ENCODE measurements around the gene A2M.
A peak's percentile ranks its signal among the peaks of the same experiment; 100 is the strongest.
"Not testable (repeated sequence)": the region's sequence is repeated elsewhere in the genome, so short reads cannot be mapped to it uniquely, and the experiment has no call there.

The A2M gene

DNA sequence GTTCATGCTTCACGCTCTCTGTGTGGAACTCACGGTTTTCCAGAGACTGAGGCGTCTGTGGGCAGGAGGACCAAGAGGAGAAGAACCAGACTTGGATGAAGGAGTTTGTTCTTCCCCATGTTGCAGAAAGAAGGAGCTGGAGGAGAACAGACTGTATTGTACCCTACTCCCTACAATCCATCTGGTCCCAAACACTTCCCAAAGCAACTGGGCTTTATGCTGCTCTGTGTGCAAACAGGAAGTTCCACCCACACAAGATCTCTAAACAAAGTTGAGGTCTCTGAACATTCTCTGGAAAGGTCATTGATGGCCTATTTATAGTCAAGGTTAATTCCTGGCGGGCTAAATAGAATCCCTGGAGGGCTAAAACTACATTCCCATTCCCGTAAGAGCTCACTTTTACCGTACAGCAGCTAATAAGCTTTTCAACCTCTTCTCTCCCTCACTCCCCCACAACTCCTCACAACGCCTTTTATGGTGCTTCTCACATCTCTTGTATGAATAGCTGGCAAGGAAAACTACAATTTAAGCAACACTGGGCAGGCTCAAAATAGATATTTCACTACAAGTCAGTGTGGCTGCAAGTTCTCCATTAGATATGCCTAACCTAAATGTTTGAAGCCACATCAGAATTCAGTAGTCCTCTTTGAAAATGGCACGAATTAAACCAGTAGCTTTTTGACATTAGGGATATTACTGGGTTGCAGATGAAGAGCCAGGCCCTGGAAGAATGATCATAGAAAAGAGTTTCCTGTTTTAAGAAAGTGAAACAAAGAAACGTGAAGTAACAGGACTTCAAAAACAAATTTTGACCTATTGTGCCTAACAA is at the start of gene A2M:
Gene A2M, minus strand, starts transcription at position 189 of the 829 bp plus-strand sequence. Its CDS starts 70 bp downstream, at position 119.
- DNase-seq (ENCODE audit: low spot score): peak; percentile 68

DNA sequence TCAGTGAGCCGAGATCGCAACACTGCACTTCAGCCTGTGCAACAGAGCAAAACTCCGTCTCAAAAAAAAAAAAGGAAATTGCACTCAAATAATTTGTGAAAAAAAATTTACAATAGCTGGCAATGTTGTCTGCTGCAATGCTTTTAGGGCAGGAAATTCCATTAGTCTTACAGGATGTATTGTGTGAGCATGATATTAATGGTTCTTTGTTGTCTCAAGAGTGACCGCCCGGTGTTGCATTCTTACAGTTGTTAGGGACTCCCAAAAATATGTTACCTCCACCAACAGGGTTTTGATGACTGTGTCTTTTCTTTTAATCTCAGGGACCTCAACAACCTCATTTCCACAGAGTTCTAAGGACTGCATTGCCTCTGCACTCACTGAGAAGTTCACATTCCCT is 47.7 kb upstream of the A2M start:
- peak; percentile 3 for DNase-seq (ENCODE audit: low spot score)

DNA sequence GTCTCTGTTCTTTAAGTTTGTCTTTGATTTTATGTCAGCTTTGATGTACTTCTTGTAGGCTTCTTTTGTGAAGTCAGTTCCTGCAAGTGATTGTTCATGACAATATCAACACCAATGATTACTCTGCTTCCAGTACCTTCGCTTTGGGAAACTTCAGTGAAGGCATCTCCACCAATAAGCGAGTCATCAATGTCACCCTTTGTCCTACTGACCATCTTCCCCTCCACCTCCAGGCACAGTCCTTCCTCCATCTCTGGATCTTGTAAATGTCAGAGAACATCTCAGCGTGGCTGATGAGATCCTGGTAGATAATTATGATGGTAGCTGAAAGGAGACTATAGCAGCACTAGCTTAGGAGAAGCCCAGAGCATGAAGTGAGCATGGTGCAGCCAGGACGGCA is 40.4 kb upstream of the A2M start:
- DNase-seq (ENCODE audit: low spot score): no peak

DNA sequence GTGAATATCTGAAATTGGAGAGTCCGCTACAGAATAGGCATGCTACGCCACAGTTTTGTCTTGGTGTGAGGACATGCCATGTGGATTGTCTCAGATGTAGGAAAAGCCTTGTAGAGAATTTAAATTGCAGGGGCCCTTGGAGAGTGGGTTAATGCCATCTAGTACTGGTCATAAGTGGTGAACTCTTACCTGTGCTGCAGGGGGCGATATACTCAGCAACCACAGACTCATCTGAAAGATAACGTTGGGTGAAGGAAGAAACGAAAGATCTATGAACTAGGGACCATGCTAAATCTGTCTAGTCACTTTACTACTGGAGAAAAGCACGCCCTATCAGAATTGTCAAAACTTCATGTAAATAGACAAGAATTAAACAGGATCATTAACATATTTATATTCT is 33.7 kb upstream of the A2M start:
- DNase-seq (ENCODE audit: low spot score): no peak

DNA sequence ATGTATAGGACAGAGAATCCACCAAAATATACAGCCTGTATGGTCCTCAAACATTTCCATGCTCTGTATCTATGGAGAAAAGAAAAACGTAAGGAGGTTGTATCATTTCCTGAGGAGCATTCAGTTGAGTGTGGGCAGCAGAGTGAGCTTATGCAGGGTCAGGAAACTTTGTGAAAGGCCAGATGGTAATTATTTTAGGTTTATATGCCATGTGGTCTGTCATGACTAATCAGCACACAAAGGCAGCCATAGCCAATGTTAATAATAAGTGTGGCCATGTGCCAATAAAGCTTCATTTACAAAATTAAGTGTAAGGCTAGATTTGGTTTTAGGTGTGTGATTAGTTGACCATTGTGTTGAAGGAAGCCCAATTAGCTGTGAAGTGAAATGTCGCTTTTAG is 33.2 kb upstream of the A2M start:
- no peak for DNase-seq (ENCODE audit: low spot score)

DNA sequence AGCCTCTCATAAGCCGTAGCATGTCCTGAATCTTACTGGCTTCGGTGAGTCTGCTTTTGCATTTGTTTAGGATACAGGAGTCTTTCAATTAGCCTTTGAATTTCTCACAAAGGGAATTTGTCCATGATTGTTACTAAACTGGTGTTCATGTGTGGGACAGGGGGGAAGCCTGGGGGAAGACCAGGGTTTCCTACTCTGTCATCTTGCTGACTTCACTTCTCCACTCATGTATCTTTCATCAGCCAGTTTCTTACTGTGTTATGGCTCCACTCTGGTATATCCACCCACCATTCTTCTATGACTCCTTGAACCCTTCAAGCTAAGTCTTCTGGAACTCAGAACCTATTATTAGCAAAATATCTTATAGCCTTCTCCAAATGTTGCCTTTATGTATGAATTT is 31.7 kb upstream of the A2M start:
- DNase-seq (ENCODE audit: low spot score): no peak

DNA sequence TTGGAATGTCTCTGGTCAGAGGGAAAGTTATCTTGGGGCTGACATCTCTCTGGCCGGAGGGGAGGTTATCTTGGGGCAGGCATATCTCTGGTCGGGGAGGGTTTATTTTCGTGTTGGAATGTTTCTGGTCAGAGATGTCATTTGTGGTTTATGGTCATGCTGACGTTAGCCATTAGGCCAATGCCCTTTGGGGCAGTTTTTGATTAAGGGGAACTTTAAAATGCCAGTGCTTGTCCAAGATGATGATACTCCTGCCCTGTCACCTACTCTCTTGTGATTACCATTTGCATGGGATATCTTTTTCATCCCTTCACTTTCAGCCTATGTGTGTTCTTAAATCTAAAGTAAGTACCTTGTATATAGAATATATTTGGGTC is 29.0 kb upstream of the A2M start:
- DNase-seq (ENCODE audit: low spot score): no peak

DNA sequence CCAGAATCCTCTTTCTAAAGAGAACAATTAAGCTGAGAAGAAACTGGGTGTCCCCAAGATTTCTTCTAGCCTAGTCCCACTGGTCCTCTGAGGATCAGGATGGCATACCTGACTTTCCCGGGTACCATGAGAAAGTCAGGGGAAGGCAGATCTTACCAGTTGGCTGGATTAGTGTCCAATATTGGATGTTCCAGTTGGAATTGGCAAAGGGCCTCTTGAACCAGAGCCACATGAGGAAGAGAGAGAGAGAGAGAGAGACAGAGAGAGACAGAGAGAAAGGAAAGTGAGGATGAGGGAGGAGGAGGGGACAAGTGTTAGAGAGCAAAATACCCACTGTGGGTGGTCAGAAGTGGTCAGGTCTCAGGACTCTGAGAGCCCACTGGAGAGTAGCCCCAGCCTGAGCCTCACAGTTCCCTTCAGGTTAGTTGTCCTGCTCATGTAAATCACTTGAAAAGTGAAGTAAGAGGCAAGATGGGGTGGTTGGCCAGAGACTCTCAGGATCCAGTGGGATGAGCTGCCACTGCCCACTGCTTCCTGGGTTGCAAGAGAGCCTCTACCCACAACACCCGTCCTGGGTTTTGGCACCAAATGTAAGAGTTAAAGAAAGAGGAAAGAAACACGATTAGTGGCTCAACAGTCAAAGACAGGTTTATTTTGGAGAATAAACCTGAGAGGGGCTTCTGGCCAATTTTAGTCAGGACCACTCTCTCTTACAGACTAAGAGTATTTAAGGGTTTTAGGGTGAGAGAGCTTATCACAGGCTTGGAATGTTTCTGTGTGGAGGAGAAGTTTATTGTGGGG is 28.4 kb upstream of the A2M start:
- no peak for DNase-seq (ENCODE audit: low spot score)

DNA sequence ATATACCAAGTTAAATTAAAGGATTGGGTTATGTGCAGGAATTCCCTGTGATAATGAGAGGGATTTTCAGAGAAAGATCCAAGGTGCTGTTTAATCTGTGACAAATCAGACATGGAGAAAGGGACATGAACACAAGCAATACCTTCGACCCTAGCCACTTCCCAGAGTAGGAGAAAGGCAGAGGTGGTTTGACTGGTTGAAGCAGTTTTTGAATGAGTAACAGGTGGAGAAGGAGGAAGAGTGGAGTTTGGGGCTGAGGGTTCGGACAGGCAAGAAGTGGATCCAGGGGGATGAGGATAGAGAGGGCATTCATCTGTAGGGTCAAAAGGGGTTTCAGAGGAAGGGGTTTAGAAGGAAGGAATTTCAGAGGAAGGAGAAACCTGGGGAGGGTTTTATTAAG is 27.4 kb upstream of the A2M start:
- DNase-seq (ENCODE audit: low spot score): no peak

DNA sequence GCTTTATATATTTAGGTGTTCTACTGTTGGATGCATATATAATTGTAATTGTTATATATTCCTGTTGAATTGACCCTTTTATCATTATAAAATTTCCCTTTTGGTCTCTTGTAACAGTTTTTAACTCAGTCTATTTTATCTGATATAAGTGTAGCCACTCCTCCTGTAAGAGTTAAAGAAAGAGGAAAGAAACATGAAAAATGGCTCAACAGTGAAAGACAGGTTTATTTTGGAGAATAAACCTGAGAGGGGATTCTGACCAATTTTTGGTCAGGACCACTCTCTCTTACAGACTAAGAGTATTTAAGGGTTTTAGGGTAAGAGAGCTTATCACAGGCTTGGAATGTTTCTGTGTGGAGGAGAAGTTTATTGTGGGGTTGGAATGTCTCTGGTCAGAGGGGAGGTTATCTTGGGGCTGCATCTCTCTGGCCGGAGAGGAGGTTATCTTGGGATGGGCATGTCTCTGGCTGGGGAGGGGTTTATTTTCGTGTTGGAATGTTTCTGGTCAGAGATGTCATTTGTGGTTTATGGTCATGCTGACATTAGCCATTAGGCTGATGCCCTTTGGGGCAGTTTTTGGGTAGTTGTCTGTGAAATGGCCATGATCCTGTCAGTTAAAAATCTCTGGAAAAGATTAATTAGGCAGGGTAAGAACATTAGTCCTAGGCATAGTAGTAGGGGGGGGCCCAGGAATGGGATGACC is 24.0 kb upstream of the A2M start:
- not testable (repeated sequence) for DNase-seq (ENCODE audit: low spot score)

DNA sequence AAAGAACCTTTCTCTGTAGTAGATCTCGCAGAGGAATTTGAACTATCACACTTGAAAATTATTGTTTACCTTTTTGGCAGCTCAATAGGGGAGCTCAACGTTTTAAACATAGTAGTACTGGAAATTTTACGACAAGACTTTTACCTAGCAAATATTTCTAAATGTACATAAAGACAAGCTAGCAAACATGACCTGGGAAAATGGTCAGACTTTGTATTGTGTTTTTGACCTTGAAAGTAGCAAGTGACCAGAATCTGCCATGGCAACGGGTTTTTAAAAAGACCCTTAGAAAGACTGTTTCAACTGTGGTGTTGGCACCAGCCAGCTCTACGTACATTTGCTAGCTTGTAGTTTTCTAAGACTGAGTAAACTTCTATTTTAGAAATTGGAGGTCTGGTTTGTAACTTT is 20.2 kb upstream of the A2M start:
- DNase-seq (ENCODE audit: low spot score): no peak

DNA sequence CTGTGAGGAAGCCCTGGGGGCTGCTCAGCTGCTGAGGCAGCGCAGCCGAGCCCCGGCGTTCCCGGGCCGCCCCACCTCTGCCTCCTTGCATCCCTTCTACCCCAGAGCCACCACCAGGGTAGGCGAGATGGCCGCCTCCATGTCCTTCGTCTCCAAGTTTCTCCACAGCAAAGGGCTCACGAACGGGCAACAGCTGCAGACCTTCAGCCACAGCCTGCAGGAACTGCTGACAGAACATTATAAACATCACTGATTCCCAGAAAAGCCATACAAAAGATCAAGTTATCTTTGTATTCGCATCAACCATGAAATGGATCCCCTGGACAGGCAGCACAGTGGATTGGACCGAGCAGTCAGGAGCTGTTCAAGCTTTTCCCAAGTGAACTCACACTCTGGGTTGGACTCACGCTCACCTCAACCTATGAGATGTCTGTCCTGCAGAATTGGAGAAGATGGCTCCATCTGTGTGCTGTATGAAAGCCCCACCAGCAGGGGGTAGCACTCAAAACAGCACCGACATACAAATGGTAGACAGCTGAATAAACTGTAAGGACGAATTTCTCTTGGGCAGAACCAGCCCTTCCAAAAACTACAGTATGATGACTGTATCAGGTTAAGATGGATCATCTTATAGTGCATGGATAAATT is 19.4 kb upstream of the A2M start:
- DNase-seq (ENCODE audit: low spot score): no peak

DNA sequence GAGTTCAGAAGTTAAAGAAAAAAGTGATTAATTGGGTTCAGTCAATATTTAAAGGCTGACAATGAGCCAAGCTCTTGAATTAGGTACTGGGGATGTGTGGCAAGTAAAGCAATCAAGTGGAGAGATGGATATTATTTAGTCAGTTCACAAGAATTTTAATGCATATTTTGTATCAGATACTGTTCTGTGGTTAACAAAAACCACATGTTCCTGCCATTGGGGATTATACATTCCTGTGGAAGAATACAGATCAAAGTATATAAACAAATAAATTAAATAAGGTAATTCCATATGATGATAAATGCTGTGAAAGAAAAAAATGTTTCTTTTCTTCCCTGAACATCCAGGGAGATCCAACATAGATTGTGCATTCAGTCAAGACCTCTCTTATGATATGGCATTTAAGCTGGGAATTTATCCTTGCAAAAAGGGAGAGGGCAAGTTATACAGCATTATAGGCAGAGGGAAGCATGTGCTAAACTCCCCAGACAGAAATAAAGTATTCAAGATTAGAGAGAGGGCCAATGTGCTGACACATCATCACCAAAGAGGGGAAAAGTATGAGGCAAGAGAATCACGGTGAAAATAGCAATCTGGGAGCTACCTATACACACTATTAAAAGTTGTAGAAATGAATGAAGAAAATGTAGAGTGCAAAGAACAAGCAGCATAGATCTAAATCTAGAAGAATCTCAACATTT is 17.6 kb upstream of the A2M start:
- DNase-seq (ENCODE audit: low spot score): no peak

DNA sequence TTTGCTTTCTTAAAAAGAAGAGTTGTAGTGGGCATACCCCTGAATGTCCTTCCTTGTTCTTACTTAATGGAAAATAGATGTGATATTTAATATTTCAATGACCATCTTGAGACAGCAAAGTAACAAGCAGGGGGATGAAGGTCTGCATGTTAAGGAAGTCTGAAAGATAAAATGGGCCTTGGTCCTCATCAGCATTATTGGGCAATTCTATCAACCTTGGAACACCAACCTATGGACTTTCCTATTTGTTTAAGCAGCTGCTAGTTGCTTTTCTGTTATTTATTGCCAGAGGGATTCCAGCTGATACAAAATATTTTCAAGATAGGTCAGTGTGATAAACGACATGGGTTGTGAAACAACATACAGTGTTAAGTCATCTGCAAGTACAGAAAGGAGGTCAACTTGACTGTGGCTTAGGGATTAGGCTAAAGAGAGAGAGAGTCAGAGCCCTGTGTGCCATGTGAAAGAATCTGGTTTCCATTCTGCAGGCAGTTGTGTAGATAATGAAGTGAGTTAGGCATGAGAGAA is 16.4 kb upstream of the A2M start:
- DNase-seq (ENCODE audit: low spot score): no peak

DNA sequence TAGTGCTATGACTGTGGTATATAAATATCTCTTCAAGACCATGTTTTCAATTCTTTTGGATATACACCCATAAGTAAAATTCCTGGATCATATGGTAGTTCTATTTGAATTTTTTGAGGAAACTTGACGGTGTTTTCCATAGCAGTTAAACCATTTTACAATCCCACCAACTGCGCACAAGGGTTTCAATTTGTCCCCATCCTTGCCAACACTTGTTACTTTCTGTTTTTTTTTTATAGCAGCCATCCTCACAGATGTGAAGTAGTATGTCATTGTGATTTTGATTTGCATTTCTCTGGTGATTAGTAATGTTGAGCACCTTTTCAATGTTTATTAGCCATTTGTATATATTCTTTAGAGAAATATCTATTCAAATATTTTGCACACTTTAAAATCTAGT is 14.5 kb upstream of the A2M start:
- DNase-seq (ENCODE audit: low spot score): no peak

DNA sequence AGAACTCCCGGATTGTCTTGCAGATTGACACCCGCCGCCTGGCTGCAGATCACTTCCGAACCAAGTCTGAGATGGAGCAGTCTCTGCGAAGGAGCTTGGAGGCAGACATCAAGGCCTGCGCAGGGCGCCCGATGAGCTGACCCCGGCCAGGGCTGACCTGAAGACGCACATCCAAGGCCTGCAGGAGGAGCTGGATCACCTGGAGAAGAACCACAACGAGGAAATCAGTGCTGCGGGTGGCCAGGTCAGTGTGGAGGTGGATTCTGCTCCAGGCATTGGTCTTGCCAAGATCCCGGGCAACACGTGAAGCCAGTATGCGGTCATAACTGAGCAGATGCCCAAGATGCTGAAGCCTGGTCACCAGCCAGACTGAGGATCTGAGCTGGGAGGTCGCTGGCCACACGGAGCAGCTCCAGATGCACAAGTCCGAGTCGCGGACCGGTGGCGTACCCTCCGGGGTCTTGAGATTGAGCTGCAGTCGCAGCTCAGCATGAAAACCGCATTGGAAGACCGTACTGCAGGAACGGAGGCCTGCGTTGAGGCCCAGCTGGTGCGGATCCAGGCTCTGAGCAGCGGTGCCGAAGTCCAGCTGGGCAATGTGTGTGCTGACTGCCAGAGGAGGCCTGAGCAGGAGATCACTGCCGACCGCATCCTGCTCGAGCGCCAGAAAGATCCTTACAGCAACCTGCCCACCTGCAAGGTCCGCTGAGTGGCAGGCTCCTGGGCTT is 12.4 kb upstream of the A2M start:
- no peak for DNase-seq (ENCODE audit: low spot score)

DNA sequence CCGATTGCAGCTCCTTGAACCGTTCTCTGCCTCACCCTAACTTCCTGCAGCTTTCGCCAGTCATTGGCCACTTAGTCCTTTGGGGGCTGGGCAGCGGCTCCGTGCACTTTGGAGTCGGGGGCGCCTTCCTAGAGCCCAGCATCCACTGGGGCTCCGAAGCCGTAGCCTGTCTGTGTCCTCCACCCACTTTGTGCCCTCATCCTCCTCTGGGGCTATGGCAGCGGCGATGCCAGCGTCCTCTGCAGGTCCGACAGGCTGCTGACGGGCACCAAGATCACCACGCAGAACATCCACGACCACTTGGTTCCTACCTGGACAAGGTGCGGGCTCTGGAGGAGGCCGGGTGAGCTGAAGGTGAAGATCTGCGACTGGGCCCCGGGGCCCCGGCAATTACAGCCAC is 11.8 kb upstream of the A2M start:
- no peak for DNase-seq (ENCODE audit: low spot score)

DNA sequence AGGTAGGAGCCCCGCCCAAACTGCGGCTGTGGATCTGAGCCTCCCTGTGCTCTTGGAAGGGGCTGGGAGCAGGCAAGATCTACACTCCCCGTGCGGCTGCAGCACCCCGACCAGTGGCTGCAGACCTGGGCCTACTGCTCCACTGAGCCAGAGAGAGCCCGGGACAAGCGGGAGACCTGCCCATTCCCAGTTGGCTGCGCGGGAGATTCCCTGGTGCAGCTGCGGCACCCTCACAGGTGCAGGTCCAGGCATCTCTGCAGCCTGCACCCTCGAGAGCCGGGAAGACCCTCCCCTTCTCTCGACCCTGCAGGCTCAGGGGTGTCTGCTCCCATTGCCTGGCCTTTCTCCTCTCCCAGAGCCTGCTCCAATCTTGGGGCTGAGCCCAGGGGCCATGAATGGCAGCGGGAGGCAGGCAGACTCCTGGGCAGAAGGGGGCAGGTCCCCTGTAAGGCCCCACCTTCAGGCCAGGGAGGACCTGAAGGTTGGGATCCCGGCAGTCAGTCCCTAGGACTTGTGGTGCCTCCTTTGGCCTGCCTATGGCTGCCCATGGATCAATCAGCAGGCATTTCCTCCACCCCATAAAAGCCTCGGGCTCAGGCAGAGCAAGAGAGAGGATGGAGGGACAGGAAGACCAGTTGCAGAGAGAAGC is 8.8 kb upstream of the A2M start:
- DNase-seq (ENCODE audit: low spot score): no peak

DNA sequence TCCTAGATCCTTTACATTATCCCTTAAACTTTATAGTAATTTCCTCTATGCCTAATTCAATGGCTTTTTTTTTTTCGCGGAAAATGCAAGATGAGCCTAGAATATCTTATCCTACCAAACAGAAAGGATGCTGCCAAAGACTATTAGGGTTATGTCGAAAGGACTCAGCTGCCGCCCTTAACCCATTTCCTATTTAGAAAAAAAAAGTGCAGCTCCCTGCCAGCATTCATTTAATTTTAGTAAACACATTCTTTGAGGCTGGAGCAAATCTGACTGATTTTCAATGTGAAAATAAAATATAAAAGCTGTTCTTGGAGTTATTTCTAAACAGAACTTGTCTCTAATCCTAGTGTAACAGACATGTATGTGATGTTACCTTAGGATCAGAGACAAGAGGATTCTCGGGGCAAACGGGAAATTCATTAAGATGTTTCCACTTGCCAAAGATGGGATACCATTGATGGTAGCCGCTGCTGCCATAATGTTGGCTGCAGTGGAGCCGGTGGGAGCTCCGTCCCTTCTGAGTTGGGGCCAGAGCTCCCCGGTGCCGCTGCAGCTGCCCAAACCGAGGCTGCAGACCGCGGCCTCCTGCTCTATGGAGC is 8.2 kb upstream of the A2M start:
- DNase-seq (ENCODE audit: low spot score): peak; percentile 25

DNA sequence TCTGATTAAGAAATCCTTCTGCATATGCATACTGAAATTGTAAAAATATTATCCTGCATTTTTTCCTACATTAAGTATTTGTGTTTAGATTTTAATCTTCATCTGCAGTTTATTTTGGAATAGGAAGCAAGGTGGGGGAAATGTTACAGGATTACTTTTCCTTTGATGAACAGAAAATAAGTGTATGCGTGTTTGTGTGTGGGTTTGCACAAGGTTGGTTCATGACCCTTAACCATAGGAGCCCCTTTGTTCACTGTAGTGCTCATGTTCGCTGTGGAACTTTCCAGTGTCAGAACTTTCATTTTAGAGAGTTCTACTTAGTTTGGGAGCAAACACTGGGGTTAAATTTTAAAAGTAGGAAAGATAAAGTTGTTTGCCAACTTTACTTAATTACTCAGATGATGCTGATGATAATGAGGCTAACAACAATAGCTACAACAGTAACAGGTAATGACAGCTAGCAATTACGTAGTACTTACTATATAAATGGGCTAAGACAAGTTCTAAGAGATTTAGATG is 6.4 kb upstream of the A2M start:
- DNase-seq (ENCODE audit: low spot score): peak; percentile 63

Data from pons (tissue), 1 donor.